Endodermal cell (in vitro differentiated cells): ENCODE results near the gene NEURL4. TPM values are rescaled to one million over a fixed set of nuclear protein-coding genes. Genes with fewer than 3 reads are reported as not detected.

Source experiments
- DNase-seq: peaks from one replicate; pipeline ENCODE4 v3.0.0-alpha.2; 2017
- H3K27ac ChIP-seq: 2 replicates; pipeline ENCODE4 v1.5.1; 2013; ENCODE audit warnings: mild to moderate bottlenecking, low read depth, low read length, moderate library complexity
- H3K27me3 ChIP-seq: 2 replicates; pipeline ENCODE4 v1.6.1; 2013; ENCODE audit warnings: mild to moderate bottlenecking, low read length, moderate library complexity; ENCODE audit not compliant: insufficient read depth, control insufficient read depth, poor library complexity, severe bottlenecking
- H3K36me3 ChIP-seq: 2 replicates; pipeline ENCODE4 v1.7.0; 2013; ENCODE audit warnings: mild to moderate bottlenecking, low read length, moderate library complexity; ENCODE audit not compliant: control insufficient read depth, insufficient read depth
- H3K4me1 ChIP-seq: one replicate; pipeline ENCODE4 v1.7.0; 2013; ENCODE audit warnings: low read length; ENCODE audit not compliant: control insufficient read depth, insufficient read depth
- H3K4me3 ChIP-seq: 2 replicates; pipeline ENCODE4 v1.5.1; 2013; ENCODE audit warnings: mild to moderate bottlenecking, low read length, moderate library complexity
- H3K9ac ChIP-seq: 2 replicates; pipeline ENCODE4 v1.6.1; 2013; ENCODE audit warnings: mild to moderate bottlenecking, low read length, moderate library complexity; ENCODE audit not compliant: poor library complexity, severe bottlenecking; ENCODE audit errors: extremely low read depth
- H3K9me3 ChIP-seq: 2 replicates; pipeline ENCODE4 v1.6.1; 2013; ENCODE audit warnings: mild to moderate bottlenecking, low read length, moderate library complexity; ENCODE audit not compliant: control insufficient read depth
- H3K27ac Mint-ChIP-seq: 2 replicates; pipeline ENCODE4 v1.8.0; 2020; ENCODE audit warnings: mixed read lengths
- H3K27me3 Mint-ChIP-seq: 2 replicates; pipeline ENCODE4 v1.8.0; 2021; ENCODE audit warnings: mild to moderate bottlenecking, mixed read lengths; ENCODE audit not compliant: insufficient read depth
- H3K36me3 Mint-ChIP-seq: 2 replicates; pipeline ENCODE4 v1.8.0; 2020; ENCODE audit warnings: low read depth, mixed read lengths
- H3K4me1 Mint-ChIP-seq: 2 replicates; pipeline ENCODE4 v1.8.0; 2020; ENCODE audit warnings: mixed read lengths
- H3K4me3 Mint-ChIP-seq: 2 replicates; pipeline ENCODE4 v1.8.0; 2020; ENCODE audit warnings: mild to moderate bottlenecking, moderate library complexity, mixed read lengths
- H3K9me3 Mint-ChIP-seq: 2 replicates; pipeline ENCODE4 v1.8.0; 2020; ENCODE audit warnings: mild to moderate bottlenecking, mixed read lengths
- whole genome bisulfite sequencing, 2 experiments: methylation state at CpG; one replicate each; pipeline versions ENCODE4 v1.1.5 to v1.1.7; 2013; ENCODE audit warnings: missing lambda C conversion rate in 2 of 2, mixed read lengths in 1 of 2; ENCODE audit not compliant: insufficient coverage in 1 of 2, insufficient read length in 1 of 2; 5-methylcytosine and 5-hydroxymethylcytosine counted together
- total RNA-seq, 2 donors: library from RNA; stranded (reverse); fragmentation: NEBNext Ultra II Directional in 1 of 2; extraction: Animal tissue kit (Norgen Biotek cat#: 25700) in 1 of 2; gene quantifications; 2 replicates in 1 of 2; 3 replicates in 1 of 2; pipeline ENCODE4 v1.2.1, GENCODE V29; 2021
- TF ChIP-seq, protein P1 (sequence below): fragments of 200-600 bp; sonication (generic); conservative IDR thresholded peaks from 2 replicates; pipeline ENCODE4 v1.5.0; 2021; ENCODE audit warnings: antibody characterized with exemption, mild to moderate bottlenecking

The NEURL4 gene
- total RNA-seq, 2 donors from 2014 or later: 51.3 to 52.7 TPM

DNA sequence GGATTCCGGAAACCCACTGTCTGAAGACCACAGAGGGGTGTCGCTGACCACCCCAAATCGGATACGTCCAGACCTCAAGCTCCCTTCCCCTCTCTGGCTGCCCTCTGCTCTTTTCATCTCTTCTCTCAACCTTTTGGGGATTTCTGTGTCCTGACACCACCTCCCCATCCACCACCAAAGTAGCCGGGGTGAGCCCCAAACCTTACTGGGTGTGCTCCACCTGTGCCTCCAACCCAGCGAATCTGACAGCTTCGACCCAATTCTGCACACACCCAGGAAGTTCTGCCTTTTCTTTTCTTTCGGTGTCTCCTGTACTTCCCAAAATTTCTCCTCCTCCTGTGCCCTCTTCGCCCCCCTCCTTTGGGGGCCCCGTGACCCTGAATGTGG lies 23.4 kb upstream of the NEURL4 start:
- H3K27me3 ChIP-seq: no peaks in the 10 kb centered on the region
- no peaks in the 10 kb centered on the region for H3K9me3 Mint-ChIP-seq
- H3K4me1 ChIP-seq: peaks cover 5% of the 10 kb centered on the region
- no peaks in the 10 kb centered on the region for H3K36me3 Mint-ChIP-seq
- peaks cover 24% of the 10 kb centered on the region for H3K27me3 Mint-ChIP-seq
- H3K36me3 ChIP-seq: no peaks in the 10 kb centered on the region
- TF ChIP-seq, protein P1, sequence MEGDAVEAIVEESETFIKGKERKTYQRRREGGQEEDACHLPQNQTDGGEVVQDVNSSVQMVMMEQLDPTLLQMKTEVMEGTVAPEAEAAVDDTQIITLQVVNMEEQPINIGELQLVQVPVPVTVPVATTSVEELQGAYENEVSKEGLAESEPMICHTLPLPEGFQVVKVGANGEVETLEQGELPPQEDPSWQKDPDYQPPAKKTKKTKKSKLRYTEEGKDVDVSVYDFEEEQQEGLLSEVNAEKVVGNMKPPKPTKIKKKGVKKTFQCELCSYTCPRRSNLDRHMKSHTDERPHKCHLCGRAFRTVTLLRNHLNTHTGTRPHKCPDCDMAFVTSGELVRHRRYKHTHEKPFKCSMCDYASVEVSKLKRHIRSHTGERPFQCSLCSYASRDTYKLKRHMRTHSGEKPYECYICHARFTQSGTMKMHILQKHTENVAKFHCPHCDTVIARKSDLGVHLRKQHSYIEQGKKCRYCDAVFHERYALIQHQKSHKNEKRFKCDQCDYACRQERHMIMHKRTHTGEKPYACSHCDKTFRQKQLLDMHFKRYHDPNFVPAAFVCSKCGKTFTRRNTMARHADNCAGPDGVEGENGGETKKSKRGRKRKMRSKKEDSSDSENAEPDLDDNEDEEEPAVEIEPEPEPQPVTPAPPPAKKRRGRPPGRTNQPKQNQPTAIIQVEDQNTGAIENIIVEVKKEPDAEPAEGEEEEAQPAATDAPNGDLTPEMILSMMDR: peak; percentile 78
- H3K27ac ChIP-seq: peak overlapping the region; percentile 90
- no peak for DNase-seq
- peak overlapping the region; percentile 91 for H3K9ac ChIP-seq
- peak overlapping the region; percentile 75 for H3K27ac Mint-ChIP-seq
- no peaks in the 10 kb centered on the region for H3K9me3 ChIP-seq
- 54 to 59% methylated on average over 3 to 10 of the region's 10 CpGs for WGBS, 2 experiments
- peak overlapping the region; percentile 82 for H3K4me3 ChIP-seq
- peak overlapping the region; percentile 73 for H3K4me3 Mint-ChIP-seq
- H3K4me1 Mint-ChIP-seq: peaks cover 15% of the 10 kb centered on the region

DNA sequence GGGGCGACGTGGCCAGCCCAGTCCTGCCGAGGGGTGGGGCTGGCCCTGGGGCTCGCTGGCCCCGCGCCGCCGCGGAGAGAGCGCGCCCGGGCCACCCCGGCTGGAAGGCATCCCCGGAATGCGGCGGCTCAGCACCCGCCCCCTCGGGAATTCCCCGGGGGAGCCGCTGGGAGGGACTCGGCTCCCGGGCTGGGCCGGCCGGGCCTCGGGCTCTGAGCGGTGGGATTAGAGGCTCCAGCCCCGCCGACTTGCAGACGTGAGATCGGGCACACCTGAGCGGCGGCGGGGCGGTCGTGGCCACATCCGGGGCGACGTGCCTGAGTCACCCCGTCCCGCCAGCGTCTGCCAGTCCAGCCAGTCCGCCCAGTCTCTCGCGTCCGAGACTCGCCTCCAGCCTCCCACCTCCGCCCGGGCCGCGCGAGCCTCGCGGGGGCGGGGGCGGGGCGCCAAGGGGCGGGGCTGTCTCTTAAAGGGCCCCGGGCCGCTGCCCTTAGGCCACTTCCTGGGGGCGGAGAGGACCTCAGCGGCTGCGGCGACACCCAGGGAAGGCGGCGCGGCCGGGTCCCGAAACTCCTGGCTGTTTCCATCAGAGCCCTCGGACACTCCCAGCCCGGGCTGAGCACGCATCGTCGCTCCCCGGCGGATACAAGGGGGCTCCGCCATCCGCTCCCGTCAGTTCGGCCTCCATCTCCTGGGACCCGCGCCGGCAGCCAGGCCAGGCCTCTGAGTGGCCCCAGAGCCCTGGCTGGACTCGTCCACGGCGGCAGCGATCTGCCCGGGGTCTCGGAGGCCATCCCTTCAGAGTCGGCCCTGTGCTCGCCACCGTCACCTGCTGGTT lies 22.7 kb upstream of the NEURL4 start, which contains the start of gene KCTD11:
TSS of gene KCTD11 (plus strand) at position 498 of the 838 bp plus-strand sequence.
- H3K27ac Mint-ChIP-seq: peak within 1 kb of the TSS; percentile 90
- no peaks in the 10 kb centered on the region for H3K36me3 ChIP-seq
- peak within 1 kb of the TSS; percentile 82 for H3K4me3 ChIP-seq
- H3K27me3 Mint-ChIP-seq: peaks cover 23% of the 10 kb centered on the region
- peak within 1 kb of the TSS; percentile 91 for H3K9ac ChIP-seq
- peak; percentile 97 for DNase-seq
- H3K27me3 ChIP-seq: no peaks in the 10 kb centered on the region
- peak within 1 kb of the TSS; percentile 73 for H3K4me3 Mint-ChIP-seq
- peaks cover 15% of the 10 kb centered on the region for H3K4me1 Mint-ChIP-seq
- H3K27ac ChIP-seq: peak within 1 kb of the TSS; percentile 90
- peaks cover 5% of the 10 kb centered on the region for H3K4me1 ChIP-seq
- TF ChIP-seq, protein P1: no peak
- WGBS, 2 experiments: 0% methylated on average over 35 to 91 of the region's 91 CpGs
- no peaks in the 10 kb centered on the region for H3K9me3 ChIP-seq
- H3K36me3 Mint-ChIP-seq: no peaks in the 10 kb centered on the region
- no peaks in the 10 kb centered on the region for H3K9me3 Mint-ChIP-seq

- Histone ChIP-seq H3K27ac (no peak overlapping the region), H3K4me3 (no peak overlapping the region), H3K36me3 (no peaks in the 10 kb centered on the region), H3K9ac (no peak overlapping the region), H3K4me1 (peaks cover 5% of the 10 kb centered on the region), H3K9me3 (no peaks in the 10 kb centered on the region), H3K27me3 (no peaks in the 10 kb centered on the region)
- H3K36me3 Mint-ChIP-seq: no peaks in the 10 kb centered on the region
- no peak overlapping the region for H3K4me3 Mint-ChIP-seq
- TF ChIP-seq, protein P1: no peak
- WGBS, 2 experiments: 94 to 99% methylated on average over 15 to 19 of the region's 19 CpGs
- no peaks in the 10 kb centered on the region for H3K9me3 Mint-ChIP-seq
- H3K27me3 Mint-ChIP-seq: peaks cover 10% of the 10 kb centered on the region
- DNase-seq: peak; percentile 54
- H3K27ac Mint-ChIP-seq: peak overlapping the region; percentile 91
- H3K4me1 Mint-ChIP-seq: peaks cover 15% of the 10 kb centered on the region
Measured at GRCh38 chr17:7348478-7349242, 19.5 kb upstream of the NEURL4 start.
